ENCODE measurements around the gene GTSE1.

Gene GTSE1

GRCh38 chr22:46366327-46366731 is 69.7 kb downstream of the GTSE1 start:
- no peak for DNase-seq (ENCODE audit: low read depth in 2 of 2)

GRCh38 chr22:46366801-46367706 is 70.4 kb downstream of the GTSE1 start:
- no peak for DNase-seq (ENCODE audit: low read depth in 2 of 2)

- peak in 1 of 2 donors; percentile 54 for DNase-seq (ENCODE audit: low read depth in 2 of 2)
Measured at GRCh38 chr22:46367707-46368191, 71.1 kb downstream of the GTSE1 start.

- no peak for DNase-seq (ENCODE audit: low read depth in 2 of 2)
Measured at GRCh38 chr22:46368422-46368821, 71.8 kb downstream of the GTSE1 start.

- no peak for DNase-seq (ENCODE audit: low read depth in 2 of 2)
Measured at GRCh38 chr22:46368871-46369715, 72.4 kb downstream of the GTSE1 start.

GRCh38 chr22:46369716-46370583 is 73.3 kb downstream of the GTSE1 start:
- no peak for DNase-seq (ENCODE audit: low read depth in 2 of 2)

GRCh38 chr22:46370584-46371291 is 74.1 kb downstream of the GTSE1 start:
- DNase-seq (ENCODE audit: low read depth in 2 of 2), result no peak

GRCh38 chr22:46371623-46372226 is 75.1 kb downstream of the GTSE1 start:
- DNase-seq (ENCODE audit: low read depth in 2 of 2), result no peak

- no peak for DNase-seq (ENCODE audit: low read depth in 2 of 2)
Measured at GRCh38 chr22:46372686-46373085, 76.0 kb downstream of the GTSE1 start.

- no peak for DNase-seq (ENCODE audit: low read depth in 2 of 2)
Measured at GRCh38 chr22:46373159-46373558, 76.5 kb downstream of the GTSE1 start.

- no peak for DNase-seq (ENCODE audit: low read depth in 2 of 2)
Measured at GRCh38 chr22:46373921-46374662, 77.4 kb downstream of the GTSE1 start.

GRCh38 chr22:46374663-46375474 is 78.2 kb downstream of the GTSE1 start:
- no peak for DNase-seq (ENCODE audit: low read depth in 2 of 2)

GRCh38 chr22:46376111-46376510 is 79.4 kb downstream of the GTSE1 start:
- DNase-seq (ENCODE audit: low read depth in 2 of 2), result no peak

GRCh38 chr22:46376908-46377524 is 80.3 kb downstream of the GTSE1 start:
- DNase-seq (ENCODE audit: low read depth in 2 of 2), result no peak

- no peak for DNase-seq (ENCODE audit: low read depth in 2 of 2)
Measured at GRCh38 chr22:46377525-46378425, 81.1 kb downstream of the GTSE1 start.

- no peak for DNase-seq (ENCODE audit: low read depth in 2 of 2)
Measured at GRCh38 chr22:46378426-46379065, 81.9 kb downstream of the GTSE1 start.

All from stimulated activated CD4-positive, alpha-beta T cell treated with anti-CD3 and anti-CD28 coated beads, Interleukin-1b, Interleukin-23, amount 100 ng/mL, for 1 hour (primary cell).